ENCODE data around the gene SLCO4A1. TPM values are rescaled to one million over a fixed set of nuclear protein-coding genes. Genes with fewer than 3 reads are reported as not detected.
A peak's percentile ranks its signal among the peaks of the same experiment; 100 is the strongest.

Gene SLCO4A1
- total and polyA plus RNA-seq, 11 donors: 1.00 to 54.0 (median 11.5) TPM

GRCh38 chr20:62603907-62604785, 38.2 kb upstream of the SLCO4A1 start:
- 66 to 86% (median 76%) methylated on average over 15 to 37 of the region's 37 CpGs for WGBS, 4 donors
- Histone ChIP-seq H3K9me3 (no peaks in the 10 kb centered on the region), H3K4me3 (peak overlapping the region in 2 of 12 donors; percentile 12 to 37), H3K36me3 (no peaks in the 10 kb centered on the region), H3K27me3 (peaks cover 0 to 19% (median 0%) of the 10 kb centered on the region in 9 donors), H3K27ac (peak overlapping the region in 2 of 12 donors; percentile 58 to 75), H3K4me1 (peaks cover 3 to 51% (median 25%) of the 10 kb centered on the region in 12 donors)
- no peak for ATAC-seq
- peak in 2 of 5 donors; percentile 15 to 26 for DNase-seq
- TF ChIP-seq POLR2A (IDR thresholded peaks at IDR 0.05): no peak
- no peak for TF ChIP-seq CTCF (IDR thresholded peaks at IDR 0.05)
- intact Hi-C loops (cut with DNase I): no loop called here

GRCh38 chr20:62604796-62605195, 37.5 kb upstream of the SLCO4A1 start:
- whole genome bisulfite sequencing, 4 donors: 76 to 96% (median 83%) methylated on average over 4 to 9 of the region's 9 CpGs
- ATAC-seq (no peak), DNase-seq (peak in 1 of 5 donors; percentile 58)
- Histone ChIP-seq H3K9me3 (no peaks in the 10 kb centered on the region), H3K27ac (peak overlapping the region in 1 of 12 donors; percentile 75), H3K27me3 (peaks cover 0 to 19% (median 0%) of the 10 kb centered on the region in 9 donors), H3K4me3 (no peak overlapping the region), H3K36me3 (no peaks in the 10 kb centered on the region), H3K4me1 (peaks cover 3 to 49% (median 25%) of the 10 kb centered on the region in 12 donors)
- intact Hi-C loops (cut with DNase I): no loop called here
- TF ChIP-seq CTCF (IDR thresholded peaks at IDR 0.05) (no peak), POLR2A (IDR thresholded peaks at IDR 0.05) (no peak)

DNA sequence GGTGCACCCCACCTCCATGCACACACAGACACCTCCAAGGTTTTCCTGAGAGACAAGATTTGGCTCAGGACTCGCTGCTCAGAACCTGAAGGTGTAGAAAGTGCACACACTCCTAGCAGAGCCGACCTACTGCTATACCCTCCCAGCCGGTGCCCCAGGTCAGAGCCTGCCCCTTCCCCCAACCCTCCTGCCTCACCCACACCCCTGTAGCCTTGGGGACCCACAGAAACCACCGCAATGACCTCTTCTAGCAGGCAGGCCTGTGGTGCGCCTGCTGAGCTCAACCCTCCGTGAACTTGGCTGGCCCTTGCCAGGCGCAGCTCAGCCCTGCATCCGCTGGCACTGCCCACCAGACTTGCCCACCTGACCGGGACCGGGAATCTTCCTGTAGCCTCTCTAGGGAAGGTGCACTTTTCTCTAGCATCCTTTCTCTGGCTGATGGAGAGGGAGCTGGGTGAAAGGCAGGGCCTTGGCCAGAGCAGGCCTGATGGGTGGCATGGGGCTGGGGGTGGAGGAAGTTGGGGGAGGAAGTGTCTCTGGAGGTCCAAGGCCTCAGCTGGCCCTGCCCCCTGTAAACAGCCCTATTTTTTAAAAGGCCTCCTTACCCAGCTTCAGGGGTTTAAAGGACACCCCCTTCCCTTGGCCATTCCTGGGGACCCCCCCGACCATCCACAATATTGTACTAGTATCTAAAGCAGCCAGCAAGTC, 36.9 kb upstream of the SLCO4A1 start:
- no peak for TF ChIP-seq CTCF (IDR thresholded peaks at IDR 0.05)
- TF ChIP-seq POLR2A (IDR thresholded peaks at IDR 0.05): no peak
- peak in 3 of 5 donors; percentile 18 to 42 (median 24) for DNase-seq
- H3K4me3 ChIP-seq: no peak overlapping the region
- no peak for ATAC-seq
- H3K27me3 ChIP-seq: peaks cover 0 to 19% (median 0%) of the 10 kb centered on the region in 9 donors
- 88 to 96% (median 92%) methylated on average over 4 to 11 of the region's 11 CpGs for WGBS, 4 donors
- H3K4me1 ChIP-seq: peaks cover 3 to 49% (median 25%) of the 10 kb centered on the region in 12 donors
- H3K36me3 ChIP-seq: no peaks in the 10 kb centered on the region
- intact Hi-C loops (cut with DNase I): no loop called here
- H3K9me3 ChIP-seq: no peaks in the 10 kb centered on the region
- peak overlapping the region in 1 of 12 donors; percentile 64 for H3K27ac ChIP-seq

GRCh38 chr20:62606016-62606415, 36.3 kb upstream of the SLCO4A1 start:
- no peak for TF ChIP-seq POLR2A (IDR thresholded peaks at IDR 0.05)
- no peak for TF ChIP-seq CTCF (IDR thresholded peaks at IDR 0.05)
- 54 to 73% (median 70%) methylated on average over 6 of the region's 6 CpGs for WGBS, 4 donors
- no peaks in the 10 kb centered on the region for H3K36me3 ChIP-seq
- H3K27ac ChIP-seq: peak overlapping the region in 1 of 12 donors; percentile 64
- intact Hi-C loops (cut with DNase I): no loop called here
- ATAC-seq: no peak
- peak in 2 of 5 donors; percentile 25 to 56 for DNase-seq
- no peak overlapping the region for H3K4me3 ChIP-seq
- H3K9me3 ChIP-seq: no peaks in the 10 kb centered on the region
- peaks cover 3 to 49% (median 25%) of the 10 kb centered on the region in 12 donors for H3K4me1 ChIP-seq
- peaks cover 0 to 15% (median 0%) of the 10 kb centered on the region in 9 donors for H3K27me3 ChIP-seq
